Neural cell (in vitro differentiated cells): ENCODE results near the gene MKRN1. TPM values are rescaled to one million over a fixed set of nuclear protein-coding genes. Genes with fewer than 3 reads are reported as not detected.

ENCODE experiments used
- H2AFZ ChIP-seq: fragments of 200-600, 300-800 bp; sonication (generic), shearing (Covaris generic); 2 replicates; pipeline ENCODE4 v1.6.0; 2014; ENCODE audit warnings: low read depth, mild to moderate bottlenecking, antibody characterized with exemption, low read length, moderate library complexity
- H3F3A ChIP-seq: fragments of 200-600 bp; shearing (Covaris generic); 2 replicates; pipeline ENCODE4 v1.6.1; 2016; ENCODE audit warnings: mild to moderate bottlenecking, moderate library complexity, mixed read lengths, antibody characterized with exemption, low read length; ENCODE audit not compliant: insufficient read depth, poor library complexity, severe bottlenecking
- H3K27ac ChIP-seq: fragments of 200-600, 300-800 bp; sonication (generic), shearing (Covaris generic); 2 replicates; pipeline ENCODE4 v1.5.1; 2014; ENCODE audit warnings: mild to moderate bottlenecking, low read length, moderate library complexity
- H3K27me3 ChIP-seq: fragments of 300-800, 200-600 bp; sonication (generic), shearing (Covaris generic); 2 replicates; pipeline ENCODE4 v1.6.0; 2014; ENCODE audit warnings: mild to moderate bottlenecking, low read depth, low read length, moderate library complexity; ENCODE audit not compliant: insufficient read depth
- H3K36me3 ChIP-seq: fragments of 300-800, 200-600 bp; sonication (generic), shearing (Covaris generic); 2 replicates; pipeline ENCODE4 v1.5.1; 2014; ENCODE audit warnings: mild to moderate bottlenecking, antibody characterized with exemption, low read length, moderate library complexity; ENCODE audit not compliant: insufficient read depth
- H3K4me2 ChIP-seq: fragments of 300-800, 200-600 bp; sonication (generic), shearing (Covaris generic); 2 replicates; pipeline ENCODE4 v1.6.0; 2014; ENCODE audit warnings: mild to moderate bottlenecking, low read length
- H3K4me3 ChIP-seq: fragments of 300-800, 200-600 bp; sonication (generic), shearing (Covaris generic); 2 replicates; pipeline ENCODE4 v1.5.1; 2014; ENCODE audit warnings: mild to moderate bottlenecking, low read length, moderate library complexity
- H3K79me2 ChIP-seq: fragments of 200-600 bp; shearing (Covaris generic); replicated peaks from 2 replicates; pipeline ENCODE4 v1.6.0; 2014; ENCODE audit warnings: mild to moderate bottlenecking, low read length, moderate library complexity; ENCODE audit not compliant: insufficient read depth
- H3K9ac ChIP-seq: fragments of 300-800, 200-600 bp; sonication (generic), shearing (Covaris generic); 2 replicates; pipeline ENCODE4 v1.6.1; 2016; ENCODE audit warnings: mild to moderate bottlenecking, low read length, mixed read lengths
- H3K9me2 ChIP-seq: fragments of 200-600 bp; shearing (Covaris generic); 2 replicates; pipeline ENCODE4 v1.6.1; 2016; ENCODE audit warnings: mild to moderate bottlenecking, low read length, mixed read lengths; ENCODE audit not compliant: insufficient read depth
- H3K9me3 ChIP-seq: fragments of 200-600, 300-800 bp; sonication (generic), shearing (Covaris generic); 2 replicates; pipeline ENCODE4 v1.6.1; 2016; ENCODE audit warnings: mild to moderate bottlenecking, mixed run types, low read length, moderate library complexity, mixed read lengths
- H4K20me1 ChIP-seq: fragments of 200-600 bp; shearing (Covaris generic); 2 replicates; pipeline ENCODE4 v1.6.1; 2016; ENCODE audit warnings: mild to moderate bottlenecking, mixed run types; ENCODE audit not compliant: insufficient read depth
- EP300 ChIP-seq: fragments of 450-650 bp; conservative IDR thresholded peaks from 2 replicates; pipeline ENCODE4 v1.6.1; 2014; ENCODE audit warnings: antibody characterized with exemption, mild to moderate bottlenecking, moderate library complexity; ENCODE audit not compliant: poor library complexity, severe bottlenecking
- EZH2 ChIP-seq: fragments of 200-600, 300-800 bp; shearing (Covaris generic), sonication (generic); IDR thresholded peaks from 2 replicates; pipeline ENCODE4 v1.6.1; 2014; ENCODE audit warnings: antibody characterized with exemption, low read length, borderline replicate concordance, mild to moderate bottlenecking; ENCODE audit not compliant: insufficient read depth, poor library complexity, severe bottlenecking
- MXI1 ChIP-seq: fragments of 450-650 bp; conservative IDR thresholded peaks from 2 replicates; pipeline ENCODE4 v1.6.1; 2014; ENCODE audit warnings: antibody characterized with exemption, mild to moderate bottlenecking; ENCODE audit not compliant: poor library complexity, severe bottlenecking
- POLR2AphosphoS5 ChIP-seq: IDR thresholded peaks from 2 replicates; pipeline ENCODE4 v1.6.1; 2012
- RAD21 ChIP-seq: fragments of 450-650 bp; conservative IDR thresholded peaks from 2 replicates; pipeline ENCODE4 v1.6.1; 2014; ENCODE audit warnings: antibody characterized with exemption, mild to moderate bottlenecking, moderate library complexity
- SMC3 ChIP-seq: fragments of 450-650 bp; conservative IDR thresholded peaks from 2 replicates; pipeline ENCODE4 v1.6.1; 2014; ENCODE audit warnings: antibody characterized with exemption, mild to moderate bottlenecking, moderate library complexity; ENCODE audit not compliant: poor library complexity
- TAF1 ChIP-seq: IDR thresholded peaks from 2 replicates; pipeline ENCODE4 v1.6.1; 2012; ENCODE audit warnings: low read depth
- polyA minus RNA-seq: library from RNA; depleted of rRNA, polyadenylated mRNA; stranded (reverse); fragments of >200 nt; gene quantifications from 2 replicates; pipeline ENCODE4 v1.2.3, GENCODE V29; 2014
- polyA plus RNA-seq: library from polyadenylated mRNA; depleted of rRNA; stranded (reverse); fragments of >200 nt; gene quantifications from 2 replicates; pipeline ENCODE4 v1.2.3, GENCODE V29; 2014
- TF ChIP-seq, protein P1 (sequence below): IDR thresholded peaks from 2 replicates; pipeline ENCODE4 v1.6.1; 2012; ENCODE audit warnings: borderline replicate concordance
- TF ChIP-seq, protein P2 (sequence below): fragments of 450-650 bp; IDR thresholded peaks from 2 replicates; pipeline ENCODE4 v1.5.1; 2014; ENCODE audit warnings: antibody characterized with exemption, mild to moderate bottlenecking, moderate library complexity; ENCODE audit not compliant: poor library complexity, severe bottlenecking

MKRN1 gene, protein sequence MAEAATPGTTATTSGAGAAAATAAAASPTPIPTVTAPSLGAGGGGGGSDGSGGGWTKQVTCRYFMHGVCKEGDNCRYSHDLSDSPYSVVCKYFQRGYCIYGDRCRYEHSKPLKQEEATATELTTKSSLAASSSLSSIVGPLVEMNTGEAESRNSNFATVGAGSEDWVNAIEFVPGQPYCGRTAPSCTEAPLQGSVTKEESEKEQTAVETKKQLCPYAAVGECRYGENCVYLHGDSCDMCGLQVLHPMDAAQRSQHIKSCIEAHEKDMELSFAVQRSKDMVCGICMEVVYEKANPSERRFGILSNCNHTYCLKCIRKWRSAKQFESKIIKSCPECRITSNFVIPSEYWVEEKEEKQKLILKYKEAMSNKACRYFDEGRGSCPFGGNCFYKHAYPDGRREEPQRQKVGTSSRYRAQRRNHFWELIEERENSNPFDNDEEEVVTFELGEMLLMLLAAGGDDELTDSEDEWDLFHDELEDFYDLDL
- polyA plus RNA-seq (227 and 251 TPM in 2 replicates), polyA minus RNA-seq (190 and 207 TPM in 2 replicates)

DNA sequence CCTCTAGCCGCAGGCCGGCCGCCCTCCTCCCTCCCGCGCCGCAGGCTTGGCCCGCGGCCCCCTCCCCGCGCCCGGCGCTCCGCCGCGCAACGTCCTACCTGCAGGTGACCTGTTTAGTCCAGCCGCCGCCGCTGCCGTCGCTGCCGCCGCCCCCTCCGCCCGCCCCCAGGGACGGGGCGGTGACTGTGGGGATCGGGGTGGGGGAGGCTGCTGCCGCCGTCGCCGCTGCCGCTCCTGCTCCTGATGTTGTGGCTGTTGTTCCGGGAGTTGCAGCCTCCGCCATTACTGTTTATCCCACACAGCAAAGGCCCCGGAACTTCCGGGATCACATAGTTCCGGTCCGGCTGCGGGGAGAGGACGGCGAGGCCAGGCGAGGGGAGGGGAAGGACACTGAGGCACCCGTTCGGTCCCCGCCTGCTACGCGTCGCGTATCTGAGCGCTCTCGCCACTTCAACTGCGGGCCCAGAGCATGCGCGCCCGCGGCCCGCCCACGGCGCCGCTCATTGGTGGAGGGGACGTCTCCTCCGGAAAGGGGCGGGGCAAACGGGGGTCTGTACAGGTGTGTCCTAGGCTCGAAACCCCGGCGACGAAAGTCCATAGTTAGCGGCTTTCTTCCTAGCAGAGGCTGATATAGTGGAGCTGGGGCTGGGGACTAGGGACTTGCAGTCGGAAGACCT, at the start of gene MKRN1:
Gene MKRN1, minus strand, starts transcription at position 444 of the 677 bp plus-strand sequence. Its CDS starts 161 bp downstream, at position 283.
- TF ChIP-seq POLR2AphosphoS5 (peak; percentile 94), MXI1 (peak; percentile 74), RAD21 (no peak), TAF1 (peak; percentile 83), EP300 (peak; percentile 50), SMC3 (no peak), EZH2 (no peak)
- TF ChIP-seq, protein P1, sequence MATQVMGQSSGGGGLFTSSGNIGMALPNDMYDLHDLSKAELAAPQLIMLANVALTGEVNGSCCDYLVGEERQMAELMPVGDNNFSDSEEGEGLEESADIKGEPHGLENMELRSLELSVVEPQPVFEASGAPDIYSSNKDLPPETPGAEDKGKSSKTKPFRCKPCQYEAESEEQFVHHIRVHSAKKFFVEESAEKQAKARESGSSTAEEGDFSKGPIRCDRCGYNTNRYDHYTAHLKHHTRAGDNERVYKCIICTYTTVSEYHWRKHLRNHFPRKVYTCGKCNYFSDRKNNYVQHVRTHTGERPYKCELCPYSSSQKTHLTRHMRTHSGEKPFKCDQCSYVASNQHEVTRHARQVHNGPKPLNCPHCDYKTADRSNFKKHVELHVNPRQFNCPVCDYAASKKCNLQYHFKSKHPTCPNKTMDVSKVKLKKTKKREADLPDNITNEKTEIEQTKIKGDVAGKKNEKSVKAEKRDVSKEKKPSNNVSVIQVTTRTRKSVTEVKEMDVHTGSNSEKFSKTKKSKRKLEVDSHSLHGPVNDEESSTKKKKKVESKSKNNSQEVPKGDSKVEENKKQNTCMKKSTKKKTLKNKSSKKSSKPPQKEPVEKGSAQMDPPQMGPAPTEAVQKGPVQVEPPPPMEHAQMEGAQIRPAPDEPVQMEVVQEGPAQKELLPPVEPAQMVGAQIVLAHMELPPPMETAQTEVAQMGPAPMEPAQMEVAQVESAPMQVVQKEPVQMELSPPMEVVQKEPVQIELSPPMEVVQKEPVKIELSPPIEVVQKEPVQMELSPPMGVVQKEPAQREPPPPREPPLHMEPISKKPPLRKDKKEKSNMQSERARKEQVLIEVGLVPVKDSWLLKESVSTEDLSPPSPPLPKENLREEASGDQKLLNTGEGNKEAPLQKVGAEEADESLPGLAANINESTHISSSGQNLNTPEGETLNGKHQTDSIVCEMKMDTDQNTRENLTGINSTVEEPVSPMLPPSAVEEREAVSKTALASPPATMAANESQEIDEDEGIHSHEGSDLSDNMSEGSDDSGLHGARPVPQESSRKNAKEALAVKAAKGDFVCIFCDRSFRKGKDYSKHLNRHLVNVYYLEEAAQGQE: peak; percentile 59
- TF ChIP-seq, protein P2, sequence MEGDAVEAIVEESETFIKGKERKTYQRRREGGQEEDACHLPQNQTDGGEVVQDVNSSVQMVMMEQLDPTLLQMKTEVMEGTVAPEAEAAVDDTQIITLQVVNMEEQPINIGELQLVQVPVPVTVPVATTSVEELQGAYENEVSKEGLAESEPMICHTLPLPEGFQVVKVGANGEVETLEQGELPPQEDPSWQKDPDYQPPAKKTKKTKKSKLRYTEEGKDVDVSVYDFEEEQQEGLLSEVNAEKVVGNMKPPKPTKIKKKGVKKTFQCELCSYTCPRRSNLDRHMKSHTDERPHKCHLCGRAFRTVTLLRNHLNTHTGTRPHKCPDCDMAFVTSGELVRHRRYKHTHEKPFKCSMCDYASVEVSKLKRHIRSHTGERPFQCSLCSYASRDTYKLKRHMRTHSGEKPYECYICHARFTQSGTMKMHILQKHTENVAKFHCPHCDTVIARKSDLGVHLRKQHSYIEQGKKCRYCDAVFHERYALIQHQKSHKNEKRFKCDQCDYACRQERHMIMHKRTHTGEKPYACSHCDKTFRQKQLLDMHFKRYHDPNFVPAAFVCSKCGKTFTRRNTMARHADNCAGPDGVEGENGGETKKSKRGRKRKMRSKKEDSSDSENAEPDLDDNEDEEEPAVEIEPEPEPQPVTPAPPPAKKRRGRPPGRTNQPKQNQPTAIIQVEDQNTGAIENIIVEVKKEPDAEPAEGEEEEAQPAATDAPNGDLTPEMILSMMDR: no peak
- Histone ChIP-seq H3K4me2 (no peak within 1 kb of the TSS), H3K36me3 (no peaks in the 10 kb centered on the region), H3K79me2 (peaks cover 43% of the 10 kb centered on the region), H3K9me2 (no peaks in the 10 kb centered on the region), H3K9ac (peak within 1 kb of the TSS; percentile 97), H3K9me3 (no peaks in the 10 kb centered on the region), H3K4me3 (peak within 1 kb of the TSS; percentile 98), H3F3A (no peaks in the 10 kb centered on the region), H2AFZ (peak within 1 kb of the TSS; percentile 40), H3K27me3 (no peaks in the 10 kb centered on the region), H3K27ac (peak within 1 kb of the TSS; percentile 94), H4K20me1 (peaks cover 8% of the 10 kb centered on the region)

DNA sequence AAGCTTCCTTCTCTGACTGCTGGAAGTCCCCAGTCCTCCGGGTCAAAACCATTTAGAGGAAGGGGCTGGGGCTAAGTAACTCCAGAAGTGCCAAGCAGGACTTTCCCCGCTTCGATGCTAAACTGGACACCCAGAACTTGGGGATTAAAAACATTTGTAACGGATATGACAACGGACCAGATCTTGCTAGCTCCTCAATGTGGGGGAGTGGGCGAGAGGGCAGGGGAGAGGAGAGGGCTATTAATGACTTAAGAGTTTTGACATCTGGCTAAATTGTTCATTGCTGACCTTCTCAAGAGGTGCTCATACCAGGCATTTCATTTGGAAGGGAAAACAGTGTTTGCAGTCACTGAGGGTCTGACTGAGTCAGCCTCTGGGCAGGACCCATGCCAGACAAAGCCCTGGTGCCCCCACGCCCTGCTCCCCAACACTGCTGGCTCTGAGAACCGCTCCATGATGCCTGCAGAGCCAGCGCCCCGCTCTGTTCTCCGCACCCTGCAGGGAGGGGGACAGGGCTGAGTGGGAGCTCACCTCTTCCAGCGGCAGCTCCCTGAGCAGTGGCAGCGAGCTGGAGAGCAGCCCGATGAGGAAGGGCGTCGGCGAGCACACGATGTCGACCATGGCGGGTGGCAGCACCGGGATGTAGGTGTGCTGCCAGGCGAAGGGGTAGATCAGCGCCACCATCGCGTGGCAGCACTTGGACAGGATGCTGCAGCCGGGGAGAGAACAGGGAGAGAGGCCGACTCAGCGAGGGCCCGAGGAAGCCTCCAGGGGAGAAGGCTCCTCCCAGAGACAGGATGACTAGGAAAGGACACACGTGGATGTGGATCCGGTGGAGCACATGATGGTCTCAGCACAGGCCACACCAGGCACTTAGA, 47.7 kb upstream of the MKRN1 start:
- Histone ChIP-seq H2AFZ (no peak overlapping the region), H3K9ac (no peak overlapping the region), H3K4me2 (no peak overlapping the region)

More for the DNA sequence above, 47.7 kb upstream of the MKRN1 start:
- no peak overlapping the region for H3K27ac ChIP-seq
- H3F3A ChIP-seq: no peaks in the 10 kb centered on the region
- H3K36me3 ChIP-seq: no peaks in the 10 kb centered on the region
- H3K79me2 ChIP-seq: no peaks in the 10 kb centered on the region
- no peak overlapping the region for H3K4me3 ChIP-seq
- no peaks in the 10 kb centered on the region for H3K27me3 ChIP-seq
- no peaks in the 10 kb centered on the region for H3K9me2 ChIP-seq
- no peaks in the 10 kb centered on the region for H3K9me3 ChIP-seq
- no peaks in the 10 kb centered on the region for H4K20me1 ChIP-seq
- TF ChIP-seq TAF1: no peak
- no peak for TF ChIP-seq POLR2AphosphoS5
- TF ChIP-seq RAD21: no peak
- no peak for TF ChIP-seq MXI1
- TF ChIP-seq EP300: no peak
- TF ChIP-seq, protein P1: no peak
- no peak for TF ChIP-seq SMC3
- TF ChIP-seq EZH2: no peak
- TF ChIP-seq, protein P2: no peak
